IMR-90 (cell line): Measurements from ENCODE around the gene ST6GALNAC5. TPM values are rescaled to one million over a fixed set of nuclear protein-coding genes. Genes with fewer than 3 reads are reported as not detected.

Experiments
- ATAC-seq: fragments of 200-7000 bp; cut with Tn5 transposase; 2 replicates; pipeline ENCODE4 v1.9.1; 2020; ENCODE audit warnings: low read depth, mild to moderate bottlenecking, moderate library complexity
- BruUV-seq: library from RNA; stranded (reverse); fragments of 400-500 nt; replicated peaks from 2 replicates; lab custom pipeline; 2021; lab: Mats Ljungman, UMichigan
- CTCF ChIA-PET: fragments of 300-600 bp; formaldehyde crosslinking; extraction: SDS; loops from one replicate; lab custom pipeline; 2021; ENCODE audit warnings: antibody characterized with exemption; lab: Yijun Ruan, JAX
- POLR2A ChIA-PET: fragments of 300-600 bp; sonication (Branson Sonifier 250); formaldehyde crosslinking; loops from one replicate; lab custom pipeline; 2022; ENCODE audit warnings: antibody characterized with exemption; ENCODE audit not compliant: unreplicated experiment; lab: Charles Lee
- DNase-seq: peaks from one replicate; pipeline ENCODE4 v3.0.0; 2013
- H2AFZ ChIP-seq: replicated peaks from 2 replicates; pipeline ENCODE3; 2013; ENCODE audit warnings: low read length, mild to moderate bottlenecking; ENCODE audit not compliant: poor library complexity
- H2AK5ac ChIP-seq: 2 replicates; pipeline ENCODE4 v1.6.1; 2013; ENCODE audit warnings: low read depth, low read length, inconsistent platforms
- H2AK9ac ChIP-seq: replicated peaks from 2 replicates; pipeline ENCODE3; 2013; ENCODE audit warnings: mild to moderate bottlenecking, low read depth, low read length, moderate library complexity; ENCODE audit not compliant: poor library complexity
- H2BK120ac ChIP-seq: 2 replicates; pipeline ENCODE4 v1.6.1; 2013; ENCODE audit warnings: low read depth, low read length, inconsistent platforms
- H2BK15ac ChIP-seq: 3 replicates; pipeline ENCODE4 v1.6.1; 2013; ENCODE audit warnings: low read depth, low read length, inconsistent platforms
- H2BK20ac ChIP-seq: 2 replicates; pipeline ENCODE4 v1.6.1; 2013; ENCODE audit warnings: low read depth, mild to moderate bottlenecking, inconsistent platforms, low read length, moderate library complexity
- H2BK5ac ChIP-seq: 2 replicates; pipeline ENCODE4 v1.6.1; 2013; ENCODE audit warnings: mild to moderate bottlenecking, low read depth, low read length, inconsistent platforms; ENCODE audit not compliant: poor library complexity, severe bottlenecking
- H3K14ac ChIP-seq: replicated peaks from 2 replicates; pipeline ENCODE4 v1.6.1; 2013; ENCODE audit warnings: low read depth, low read length, inconsistent platforms
- H3K18ac ChIP-seq: 2 replicates; pipeline ENCODE4 v1.6.1; 2013; ENCODE audit warnings: low read depth, low read length, control low read depth
- H3K23ac ChIP-seq: 2 replicates; pipeline ENCODE4 v1.6.1; 2013; ENCODE audit warnings: low read depth, low read length, inconsistent platforms
- H3K27ac ChIP-seq: 2 replicates; pipeline ENCODE4 v1.5.1; 2013; ENCODE audit warnings: mild to moderate bottlenecking, control low read depth, low read length; ENCODE audit not compliant: insufficient read depth
- H3K27me3 ChIP-seq: 2 replicates; pipeline ENCODE4 v1.6.1; 2013; ENCODE audit warnings: low read length; ENCODE audit not compliant: control insufficient read depth, insufficient read depth
- H3K36me3 ChIP-seq: 2 replicates; pipeline ENCODE4 v1.6.1; 2013; ENCODE audit warnings: low read length, mixed read lengths; ENCODE audit not compliant: control insufficient read depth, insufficient read depth
- H3K4ac ChIP-seq: 2 replicates; pipeline ENCODE4 v1.6.1; 2013; ENCODE audit warnings: low read depth, low read length, inconsistent platforms
- H3K4me1 ChIP-seq: 2 replicates; pipeline ENCODE4 v1.6.1; 2013; ENCODE audit warnings: low read length, mixed read lengths; ENCODE audit not compliant: control insufficient read depth, insufficient read depth
- H3K4me2 ChIP-seq: 2 replicates; pipeline ENCODE4 v1.6.1; 2013; ENCODE audit warnings: low read depth, mild to moderate bottlenecking, control low read depth, low read length, moderate library complexity
- H3K4me3 ChIP-seq: 2 replicates; pipeline ENCODE4 v1.5.1; 2013; ENCODE audit warnings: low read depth, mild to moderate bottlenecking, control low read depth, low read length, moderate library complexity; ENCODE audit not compliant: insufficient read depth
- H3K56ac ChIP-seq: 2 replicates; pipeline ENCODE4 v1.6.1; 2013; ENCODE audit warnings: low read length, inconsistent platforms; ENCODE audit not compliant: insufficient read depth; ENCODE audit errors: extremely low read depth
- H3K79me1 ChIP-seq, 2 experiments: 2 replicates each; pipeline ENCODE4 v1.6.1; 2013; ENCODE audit warnings: low read length in 2 of 2, inconsistent platforms in 1 of 2, low read depth in 1 of 2
- H3K9ac ChIP-seq: 2 replicates; pipeline ENCODE4 v1.6.1; 2013; ENCODE audit warnings: low read depth, low read length, control low read depth
- H3K9me1 ChIP-seq: 2 replicates; pipeline ENCODE4 v1.6.1; 2013; ENCODE audit warnings: low read length, inconsistent platforms; ENCODE audit not compliant: insufficient read depth
- H3K9me3 ChIP-seq: 2 replicates; pipeline ENCODE4 v1.6.1; 2013; ENCODE audit warnings: low read length; ENCODE audit not compliant: control insufficient read depth, insufficient read depth
- H4K20me1 ChIP-seq: 2 replicates; pipeline ENCODE4 v1.6.1; 2013; ENCODE audit warnings: low read length, inconsistent platforms; ENCODE audit not compliant: insufficient read depth
- H4K5ac ChIP-seq: 2 replicates; pipeline ENCODE4 v1.6.1; 2013; ENCODE audit warnings: mild to moderate bottlenecking, low read depth, low read length, control low read depth
- H4K8ac ChIP-seq, 2 experiments: 2 replicates each; pipeline ENCODE4 v1.6.1; 2013; ENCODE audit warnings: low read depth in 2 of 2, low read length in 2 of 2, control low read depth in 1 of 2, inconsistent platforms in 1 of 2
- H4K91ac ChIP-seq: 2 replicates; pipeline ENCODE4 v1.6.1; 2013; ENCODE audit warnings: low read depth, low read length, inconsistent platforms; ENCODE audit not compliant: insufficient read depth
- BHLHE40 ChIP-seq: fragments of 150-350 bp; IDR thresholded peaks from 2 replicates; pipeline ENCODE4 v1.6.1; 2016; ENCODE audit warnings: mild to moderate bottlenecking, low read depth, low read length
- FOS ChIP-seq: fragments of 150-350 bp; IDR thresholded peaks from 2 replicates; pipeline ENCODE4 v1.6.1; 2016; ENCODE audit warnings: low read depth, low read length
- MAZ ChIP-seq: IDR thresholded peaks from 2 replicates; pipeline ENCODE4 v1.6.1; 2012; ENCODE audit warnings: low read depth, mild to moderate bottlenecking, low read length, improper control_type of control experiment, moderate library complexity, borderline replicate concordance
- POLR2A ChIP-seq: IDR thresholded peaks from 2 replicates; pipeline ENCODE4 v1.6.1; 2012; ENCODE audit warnings: mild to moderate bottlenecking, low read depth, low read length
- RFX5 ChIP-seq: IDR thresholded peaks from 2 replicates; pipeline ENCODE4 v1.8.0; 2012; ENCODE audit warnings: low read depth, mild to moderate bottlenecking, low read length, moderate library complexity
- SMC3 ChIP-seq: fragments of 150-350 bp; IDR thresholded peaks from 2 replicates; pipeline ENCODE4 v1.6.1; 2016; ENCODE audit warnings: low read depth, mild to moderate bottlenecking, antibody characterized with exemption, low read length, moderate library complexity
- WGBS, 2 experiments: methylation state at CpG; one replicate each; pipeline versions ENCODE4 v1.1.5 to v1.1.7; 2013; ENCODE audit warnings: missing lambda C conversion rate in 2 of 2; ENCODE audit not compliant: insufficient read length in 1 of 2; ENCODE audit errors: extremely low coverage in 2 of 2; 5-methylcytosine and 5-hydroxymethylcytosine counted together
- dilution Hi-C: fragments of 300-500 bp; cut with HindIII; formaldehyde crosslinking; loops from one replicate; pipeline ENCODE4 v1.14.3; 2018; ENCODE audit warnings: low sequenced_read_pairs; ENCODE audit not compliant: unreplicated experiment
- in situ Hi-C: fragments of 300-500 bp; cut with MboI; formaldehyde crosslinking; loops from 3 replicates; pipeline ENCODE4 v1.14.3; 2019; ENCODE audit warnings: low sequenced_read_pairs, inconsistent platforms, mixed read lengths
- intact Hi-C: fragments of 100-400 bp; cut with micrococcal nuclease; formaldehyde crosslinking; loops from 2 replicates; pipeline ENCODE4 v1.10.0; 2022
- polyA plus RNA-seq, 3 experiments: library from polyadenylated mRNA; depleted of rRNA; stranded (reverse); fragments of >200 nt; gene quantifications; 2 replicates each; pipeline ENCODE4 v1.2.3, GENCODE V29; 2012; ENCODE audit warnings: low replicate concordance in 1 of 3
- total RNA-seq: library from RNA; depleted of rRNA; stranded (reverse); fragments of >200 nt; gene quantifications from 2 replicates; pipeline ENCODE4 v1.2.3, GENCODE V29; 2012
- TF ChIP-seq, protein P1 (sequence below): fragments of 150-350 bp; IDR thresholded peaks from 2 replicates; pipeline ENCODE4 v1.6.1; 2016; ENCODE audit warnings: low read depth, mild to moderate bottlenecking, low read length, moderate library complexity, borderline replicate concordance

Gene ST6GALNAC5
- total and polyA plus RNA-seq, 2 of the 4 experiments (the other 2 are of a cell fraction) = 3.4 to 4.0 TPM

DNA sequence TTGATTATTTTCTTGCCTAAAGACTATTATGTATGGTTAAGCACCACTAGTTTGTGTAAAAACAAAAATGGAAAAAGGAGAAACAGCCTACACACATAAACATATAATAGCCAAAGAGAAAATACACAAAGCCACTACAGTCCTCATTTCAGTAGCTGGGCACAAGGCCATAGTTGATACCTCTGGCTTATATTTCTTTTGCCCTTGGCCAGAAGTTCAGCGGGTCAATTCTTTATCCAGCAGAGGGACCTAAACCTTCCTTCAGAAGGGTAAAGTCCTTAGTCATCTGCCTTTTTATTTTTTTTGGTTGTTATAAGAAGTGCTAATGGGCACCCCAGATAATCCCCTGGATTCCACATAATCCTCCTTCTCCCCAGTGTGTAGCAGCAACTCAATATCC is 217.8 kb downstream of the ST6GALNAC5 start:
- ATAC-seq (no peak), DNase-seq (no peak)
- no peak for TF ChIP-seq POLR2A
- no peak for TF ChIP-seq RFX5
- TF ChIP-seq BHLHE40 = no peak
- no peak for TF ChIP-seq FOS
- TF ChIP-seq, protein P1, sequence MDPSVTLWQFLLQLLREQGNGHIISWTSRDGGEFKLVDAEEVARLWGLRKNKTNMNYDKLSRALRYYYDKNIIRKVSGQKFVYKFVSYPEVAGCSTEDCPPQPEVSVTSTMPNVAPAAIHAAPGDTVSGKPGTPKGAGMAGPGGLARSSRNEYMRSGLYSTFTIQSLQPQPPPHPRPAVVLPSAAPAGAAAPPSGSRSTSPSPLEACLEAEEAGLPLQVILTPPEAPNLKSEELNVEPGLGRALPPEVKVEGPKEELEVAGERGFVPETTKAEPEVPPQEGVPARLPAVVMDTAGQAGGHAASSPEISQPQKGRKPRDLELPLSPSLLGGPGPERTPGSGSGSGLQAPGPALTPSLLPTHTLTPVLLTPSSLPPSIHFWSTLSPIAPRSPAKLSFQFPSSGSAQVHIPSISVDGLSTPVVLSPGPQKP = no peak
- no peak for TF ChIP-seq SMC3
- TF ChIP-seq MAZ = no peak
- no TSS peak for BruUV-seq
- H3K9me1 ChIP-seq = no peaks in the 10 kb centered on the region; the same call in 1 of the 2 replicates
- no peak overlapping the region for H3K14ac ChIP-seq
- H2BK120ac ChIP-seq = no peak overlapping the region
- no peak overlapping the region for H3K18ac ChIP-seq
- H3K36me3 ChIP-seq = no peaks in the 10 kb centered on the region
- CTCF ChIA-PET = no interaction called here
- no peak overlapping the region for H3K9ac ChIP-seq
- H2BK20ac ChIP-seq = no peak overlapping the region
- H2AK5ac ChIP-seq = no peak overlapping the region
- H3K4me3 ChIP-seq = no peak overlapping the region
- no peaks in the 10 kb centered on the region for H3K4me1 ChIP-seq
- no peak overlapping the region for H3K27ac ChIP-seq
- H4K5ac ChIP-seq = no peak overlapping the region
- H4K20me1 ChIP-seq = no peaks in the 10 kb centered on the region
- H4K8ac ChIP-seq = no peak overlapping the region
- no peaks in the 10 kb centered on the region for H3K9me3 ChIP-seq
- POLR2A ChIA-PET = no interaction called here
- dilution Hi-C loops (no loop called here), intact Hi-C loops (no loop called here), in situ Hi-C loops (no loop called here)
- H3K4ac ChIP-seq = no peak overlapping the region
- H4K91ac ChIP-seq = no peak overlapping the region
- no peak overlapping the region for H3K23ac ChIP-seq
- no peaks in the 10 kb centered on the region for H3K27me3 ChIP-seq
- no peak overlapping the region for H3K56ac ChIP-seq
- no peak overlapping the region for H2BK15ac ChIP-seq
- no peak overlapping the region for H2AFZ ChIP-seq
- WGBS, 2 experiments = no CpG with 5 or more reads among the region's 1 CpG
- H3K79me1 ChIP-seq = no peaks in the 10 kb centered on the region
- no peak overlapping the region for H2AK9ac ChIP-seq
- no peak overlapping the region for H2BK5ac ChIP-seq
- H3K4me2 ChIP-seq = no peak overlapping the region
